HepG2 (cell line): ENCODE data around the gene SPG7. TPM values are rescaled to one million over a fixed set of nuclear protein-coding genes. Genes with fewer than 3 reads are reported as not detected.
A peak's percentile ranks its signal among the peaks of the same experiment; 100 is the strongest.

ENCODE experiments used
- ATAD3A ChIP-seq: sonication (generic); formaldehyde crosslinking; IDR thresholded peaks from 2 replicates; pipeline ENCODE4 v1.4.0; 2020; ENCODE audit warnings: missing genetic modification reagents
- DMAP1 ChIP-seq: IDR thresholded peaks from 2 replicates; pipeline ENCODE4 v1.6.1; 2016
- GFI1 ChIP-seq: sonication (generic); formaldehyde crosslinking; IDR thresholded peaks from 2 replicates; pipeline ENCODE4 v1.5.0; 2020; ENCODE audit warnings: missing genetic modification reagents, mild to moderate bottlenecking, borderline replicate concordance
- GMEB2 ChIP-seq: IDR thresholded peaks from 2 replicates; pipeline ENCODE4 v1.6.1; 2016; ENCODE audit warnings: missing biosample characterization, missing genetic modification reagents, low read depth
- MYNN ChIP-seq: sonication (generic); formaldehyde crosslinking; IDR thresholded peaks from 2 replicates; pipeline ENCODE4 v1.4.0; 2020; ENCODE audit warnings: mild to moderate bottlenecking, low read depth, missing genetic modification reagents
- NFE2L2 ChIP-seq: fragments of 150-350 bp; IDR thresholded peaks from 2 replicates; pipeline ENCODE4 v1.6.1; 2014; ENCODE audit warnings: low read length
- PPARG ChIP-seq: conservative IDR thresholded peaks from 2 replicates; pipeline ENCODE4 v1.6.1; 2016; ENCODE audit warnings: missing biosample characterization, missing genetic modification reagents
- ZC3H4 ChIP-seq: sonication (generic); formaldehyde crosslinking; IDR thresholded peaks from 2 replicates; pipeline ENCODE4 v1.4.0; 2020; ENCODE audit warnings: missing genetic modification reagents, borderline replicate concordance
- ZNF205 ChIP-seq: IDR thresholded peaks from 2 replicates; pipeline ENCODE4 v1.6.1; 2018; ENCODE audit warnings: missing biosample characterization, missing genetic modification reagents
- ZNF275 ChIP-seq: sonication (generic); formaldehyde crosslinking; IDR thresholded peaks from 2 replicates; pipeline ENCODE4 v1.8.0; 2022; ENCODE audit warnings: missing genetic modification reagents, mild to moderate bottlenecking, inconsistent platforms, borderline replicate concordance
- ZNF318 ChIP-seq: sonication (generic); formaldehyde crosslinking; IDR thresholded peaks from 2 replicates; pipeline ENCODE4 v1.4.0; 2020; ENCODE audit warnings: mild to moderate bottlenecking, missing genetic modification reagents
- ZNF550 ChIP-seq: sonication (generic); formaldehyde crosslinking; IDR thresholded peaks from 2 replicates; pipeline ENCODE4 v1.4.0; 2020; ENCODE audit warnings: mild to moderate bottlenecking, missing genetic modification reagents, borderline replicate concordance
- polyA plus RNA-seq, 8 experiments: library from polyadenylated mRNA; depleted of rRNA in 3 of 8; stranded (reverse) in 7 of 8; unstranded in 1 of 8; fragments of >200 nt; fragmentation: Illumina TruSeq in 4 of 8; extraction: Trizol in 4 of 8; gene quantifications; 2 replicates each; pipeline versions ENCODE4 v1.2.1 to v1.2.3, GENCODE V29; 2011 to 2016; ENCODE audit warnings: low read depth in 4 of 8, missing spikeins in 1 of 8, mixed read lengths in 1 of 8; ENCODE audit not compliant: insufficient read depth in 1 of 8
- total RNA-seq, 5 experiments: library from RNA; depleted of rRNA; stranded (reverse); fragments of >200 nt; fragmentation: Illumina TruSeq; extraction: Trizol; gene quantifications; 2 replicates each; pipeline ENCODE4 v1.2.3, GENCODE V29; 2016; ENCODE audit warnings: low read depth in 1 of 5
- TF ChIP-seq, protein P1 (sequence below): sonication (generic); formaldehyde crosslinking; IDR thresholded peaks from 2 replicates; pipeline ENCODE4 v1.5.1; 2020; ENCODE audit warnings: missing genetic modification reagents, mild to moderate bottlenecking, borderline replicate concordance

SPG7 gene
- total and polyA plus RNA-seq, 2 of the 13 experiments (the other 11 are each of a cell fraction or from before 2014, with no cell fraction given): 66.0 to 136 TPM

GRCh38 chr16:89561142-89561883, 53.1 kb downstream of the SPG7 start (continued):
- no peak for TF ChIP-seq NFE2L2
- no peak for TF ChIP-seq PPARG (CRISPR knock-in tag)
- no peak for TF ChIP-seq ZNF550 (CRISPR knock-in tag)
- no peak for TF ChIP-seq MYNN
- 0 out of 2 replicates have a peak, but pooled peaks have one; percentile 10 for TF ChIP-seq ZNF275 (CRISPR knock-in tag)
- TF ChIP-seq DMAP1 (CRISPR knock-in tag): no peak
- TF ChIP-seq, protein P1, sequence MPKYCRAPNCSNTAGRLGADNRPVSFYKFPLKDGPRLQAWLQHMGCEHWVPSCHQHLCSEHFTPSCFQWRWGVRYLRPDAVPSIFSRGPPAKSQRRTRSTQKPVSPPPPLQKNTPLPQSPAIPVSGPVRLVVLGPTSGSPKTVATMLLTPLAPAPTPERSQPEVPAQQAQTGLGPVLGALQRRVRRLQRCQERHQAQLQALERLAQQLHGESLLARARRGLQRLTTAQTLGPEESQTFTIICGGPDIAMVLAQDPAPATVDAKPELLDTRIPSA (CRISPR knock-in tag): 0 out of 2 replicates have a peak, but pooled peaks have one; percentile 29
- no peak for TF ChIP-seq GFI1 (CRISPR knock-in tag)
- TF ChIP-seq ZNF205 (CRISPR knock-in tag): no peak
- TF ChIP-seq GMEB2 (CRISPR knock-in tag): no peak
- TF ChIP-seq ZC3H4: 0 out of 2 replicates have a peak, but pooled peaks have one; percentile 46
- no peak; the same call in 1 of the 2 replicates for TF ChIP-seq ZNF318 (CRISPR knock-in tag)
- no peak for TF ChIP-seq ATAD3A (CRISPR knock-in tag)
